ENCODE data around the gene PACS2. TPM values are rescaled to one million over a fixed set of nuclear protein-coding genes. Genes with fewer than 3 reads are reported as not detected.

The PACS2 gene
- total RNA-seq (2021), result 63.5 and 72.5 TPM in 2 replicates
- long read RNA-seq, transcript PACS2-201 (24 exons, 3,708 nt), result major isoform, 8 of 42 reads
- long read RNA-seq, partial matches to known transcripts, result 14 of 42 reads
- long read RNA-seq, other reads (novel, unspliced or antisense), result 19 of 42 reads

GRCh38 chr14:105314287-105315200 is at the start of gene PACS2:
Gene PACS2 (plus strand): TSS chr14:105314748. CDS start chr14:105314919, 171 bp downstream.
- Histone ChIP-seq H3K56ac (ENCODE audit: insufficient read length, low read depth, low read length) (no peak within 1 kb of the TSS), H4K91ac (ENCODE audit: insufficient read length, low read depth, low read length) (no peak within 1 kb of the TSS), H4K8ac (replicated peaks; ENCODE audit: insufficient read length, low read depth, low read length) (no peak within 1 kb of the TSS), H3K27me3 (ENCODE audit: insufficient read depth, low read length) (no peaks in the 10 kb centered on the region), H4K5ac (ENCODE audit: insufficient read length, low read depth, low read length) (no peak within 1 kb of the TSS), H3K27ac (ENCODE audit: insufficient read length, low read depth, low read length) (no peak within 1 kb of the TSS), H2BK120ac (ENCODE audit: low read depth, low read length, poor library complexity, severe bottlenecking) (no peak within 1 kb of the TSS), H2BK15ac (ENCODE audit: low read depth, low read length) (no peak within 1 kb of the TSS), H4K20me1 (ENCODE audit: control insufficient read depth, insufficient read depth, insufficient read length) (peaks cover 7% of the 10 kb centered on the region), H2BK5ac (ENCODE audit: insufficient read length, low read length) (no peak within 1 kb of the TSS), H3K4me1 (ENCODE audit: insufficient read depth, low read length) (no peaks in the 10 kb centered on the region; the same call in 1 of the 2 replicates), H2AK5ac (ENCODE audit: insufficient read length, low read length) (no peak within 1 kb of the TSS), H3K4me2 (ENCODE audit: insufficient read depth, insufficient read length, low read length) (peak within 1 kb of the TSS; percentile 61), H3K79me2 (ENCODE audit: insufficient read depth, low read length) (peaks cover 11% of the 10 kb centered on the region; the same call in 1 of the 2 replicates), H3K23ac (ENCODE audit: insufficient read length, low read depth, low read length) (no peak within 1 kb of the TSS), H2BK12ac (ENCODE audit: insufficient read length, low read depth, low read length) (no peak within 1 kb of the TSS), H3K9me3 (ENCODE audit: control insufficient read depth, low read depth, low read length) (no peaks in the 10 kb centered on the region), H3K9ac (ENCODE audit: extremely low read depth, insufficient read length, low read length) (no peak within 1 kb of the TSS), H3K23me2 (ENCODE audit: insufficient read length, low read depth, low read length, poor library complexity, severe bottlenecking) (peaks cover 8% of the 10 kb centered on the region), H2BK20ac (ENCODE audit: low read depth, low read length, poor library complexity, severe bottlenecking) (no peak within 1 kb of the TSS), H3T11ph (ENCODE audit: low read length) (no peak within 1 kb of the TSS), H2AFZ (ENCODE audit: low read length) (no peak within 1 kb of the TSS), H3K79me1 (ENCODE audit: insufficient read depth, low read depth, low read length, poor library complexity, severe bottlenecking) (peaks cover 5% of the 10 kb centered on the region), H3K18ac (ENCODE audit: insufficient read length, low read depth, low read length) (no peak within 1 kb of the TSS), H3K4ac (ENCODE audit: low read depth, low read length) (no peak within 1 kb of the TSS), H3K14ac (ENCODE audit: insufficient read depth, low read length) (no peak within 1 kb of the TSS)
- Mint-ChIP-seq H3K4me3 (peak within 1 kb of the TSS; percentile 82 to 90), H3K4me1 (peaks cover 19 to 26% of the 10 kb centered on the region in 2 experiments), H3K27ac (peak within 1 kb of the TSS in 1 of 3 experiments; percentile 72; a peak in 1 of 7 replicates), H3K36me3 (ENCODE audit: insufficient read depth in 1 of 3, low read depth in 3 of 3) (peaks cover 0 to 2% (median 0%) of the 10 kb centered on the region in 3 experiments; a peak in 3 of 7 replicates), H3K9me3 (no peaks in the 10 kb centered on the region), H3K27me3 (ENCODE audit: low read depth) (peaks cover 11% of the 10 kb centered on the region)
- peak; percentile 64 for DNase-seq
- TF ChIP-seq, protein P1, sequence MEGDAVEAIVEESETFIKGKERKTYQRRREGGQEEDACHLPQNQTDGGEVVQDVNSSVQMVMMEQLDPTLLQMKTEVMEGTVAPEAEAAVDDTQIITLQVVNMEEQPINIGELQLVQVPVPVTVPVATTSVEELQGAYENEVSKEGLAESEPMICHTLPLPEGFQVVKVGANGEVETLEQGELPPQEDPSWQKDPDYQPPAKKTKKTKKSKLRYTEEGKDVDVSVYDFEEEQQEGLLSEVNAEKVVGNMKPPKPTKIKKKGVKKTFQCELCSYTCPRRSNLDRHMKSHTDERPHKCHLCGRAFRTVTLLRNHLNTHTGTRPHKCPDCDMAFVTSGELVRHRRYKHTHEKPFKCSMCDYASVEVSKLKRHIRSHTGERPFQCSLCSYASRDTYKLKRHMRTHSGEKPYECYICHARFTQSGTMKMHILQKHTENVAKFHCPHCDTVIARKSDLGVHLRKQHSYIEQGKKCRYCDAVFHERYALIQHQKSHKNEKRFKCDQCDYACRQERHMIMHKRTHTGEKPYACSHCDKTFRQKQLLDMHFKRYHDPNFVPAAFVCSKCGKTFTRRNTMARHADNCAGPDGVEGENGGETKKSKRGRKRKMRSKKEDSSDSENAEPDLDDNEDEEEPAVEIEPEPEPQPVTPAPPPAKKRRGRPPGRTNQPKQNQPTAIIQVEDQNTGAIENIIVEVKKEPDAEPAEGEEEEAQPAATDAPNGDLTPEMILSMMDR (conservative IDR thresholded peaks at IDR 0.05), result no peak
- WGBS (ENCODE audit: extremely low coverage, insufficient read length, low lambda C conversion rate), result no CpG with 5 or more reads among the region's 163 CpGs
